DOHH2 (cell line): ENCODE results near the gene IQSEC1.

Experiments used
- CTCF ChIP-seq: fragments of 200-600 bp; sonication (generic); IDR thresholded peaks from one replicate; pipeline ENCODE4 v1.5.1; 2014; ENCODE audit warnings: antibody characterized with exemption, mild to moderate bottlenecking, low read depth, low read length; ENCODE audit not compliant: poor library complexity, severe bottlenecking
- EZH2phosphoT487 ChIP-seq: fragments of 200-600 bp; sonication (generic); IDR thresholded peaks from 2 replicates; pipeline ENCODE4 v1.6.1; 2017; ENCODE audit warnings: borderline replicate concordance, mild to moderate bottlenecking, antibody characterized with exemption, low read length, moderate library complexity, mixed read lengths

- no peak for TF ChIP-seq CTCF
- TF ChIP-seq EZH2phosphoT487, result no peak
Observed at GRCh38 chr3:12903881-12904280, 169.3 kb downstream of the IQSEC1 start.
